Right lobe of liver (tissue), 6 donors: Measurements from ENCODE around the gene SUCNR1. TPM values are rescaled to one million over a fixed set of nuclear protein-coding genes. Genes with fewer than 3 reads are reported as not detected.

Experiments
- ATAC-seq, 4 donors: fragments of 200-7000 bp; cut with Tn5 transposase; one replicate each; pipeline ENCODE4 v1.9.1; 2020; ENCODE audit warnings: mild to moderate bottlenecking in 4 of 4, moderate library complexity in 4 of 4
- DNase-seq, 3 donors: peaks; one replicate each; pipeline ENCODE4 v3.0.0-alpha.2; 2020
- H3K27ac ChIP-seq, 3 donors: fragments of 200-600 bp; one replicate each; pipeline ENCODE4 v1.8.0; 2022
- H3K27me3 ChIP-seq, 2 donors: fragments of 200-600 bp; one replicate each; pipeline ENCODE4 v1.8.0; 2022
- H3K36me3 ChIP-seq, 4 donors: fragments of 200-600 bp; sonication (generic) in 1 of 4; one replicate each; pipeline versions ENCODE4 v1.5.1 to v1.8.0; 2017 to 2022; ENCODE audit warnings: control low read depth in 1 of 4
- H3K4me1 ChIP-seq, 4 donors: fragments of 200-600 bp; sonication (generic) in 1 of 4; one replicate each; pipeline versions ENCODE4 v1.5.1 to v1.8.0; 2017 to 2022; ENCODE audit warnings: control low read depth in 1 of 4
- H3K4me3 ChIP-seq, 3 donors: fragments of 200-600 bp; one replicate each; pipeline ENCODE4 v1.8.0; 2022
- H3K9me3 ChIP-seq, 4 donors: fragments of 200-600 bp; sonication (generic) in 1 of 4; one replicate each; pipeline versions ENCODE4 v1.5.1 to v1.8.0; 2017 to 2022; ENCODE audit warnings: control low read depth in 1 of 4
- CTCF ChIP-seq, 4 donors: fragments of 200-600 bp in 3 of 4; fragments of 450-650 bp in 1 of 4; IDR thresholded peaks; one replicate each; pipeline versions ENCODE4 v1.5.1 to v1.8.0; 2016 to 2022; ENCODE audit warnings: antibody characterized with exemption in 4 of 4, mild to moderate bottlenecking in 2 of 4
- POLR2A ChIP-seq: fragments of 450-650 bp; IDR thresholded peaks from one replicate; pipeline ENCODE4 v1.6.1; 2017; ENCODE audit warnings: antibody characterized with exemption, mild to moderate bottlenecking
- WGBS: methylation state at CpG from one replicate; pipeline ENCODE4 v1.1.6; 2018; ENCODE audit warnings: low coverage, low lambda C conversion rate; ENCODE audit not compliant: insufficient coverage; ENCODE audit errors: missing lambda C conversion rate; 5-methylcytosine and 5-hydroxymethylcytosine counted together
- intact Hi-C, 2 donors: fragments of 100-400 bp; cut with DNase I; formaldehyde crosslinking; loops; one replicate each; pipeline versions ENCODE4 v1.11.2 to v1.14.1; 2022
- long read RNA-seq: library from polyadenylated mRNA; unstranded; transcript quantifications from one replicate; pipeline ENCODE4 v2.0.0, GENCODE V29; 2019
- total RNA-seq, 6 experiments: library from RNA; depleted of rRNA in 2 of 6; stranded (reverse); fragments of >200 nt in 2 of 6; fragmentation: NEBNext Ultra II Directional in 3 of 6; extraction: Animal tissue kit (Norgen Biotek cat#: 25700) in 3 of 6; gene quantifications; one replicate each; pipeline versions ENCODE4 v1.1.0 to v1.2.4, GENCODE V29; 2016 to 2023
- donor health status: DM: no; HTN: yes; CAD: no.
- donor health status: DM: no; HTN: no; CAD: no.
- donor health status: DM: no; HTN: no; CAD: no.
- donor health status: DM: no; HTN: yes; CAD: no.
- donor health status: DM: no; HTN: yes; CAD: no.

The SUCNR1 gene
- 1 to 10 TPM; 1.7 to 3.2 (median 2.4) TPM for total RNA-seq
- long read RNA-seq = 0 reads

GRCh38 chr3:151873398-151873797 is at the start of gene SUCNR1:
Gene SUCNR1, plus strand, starts transcription at chr3:151873643. Its CDS starts 6,250 bp downstream, at chr3:151879893.
- peak; percentile 14 for TF ChIP-seq POLR2A
- no peak for TF ChIP-seq CTCF (IDR thresholded peaks at IDR 0.05)
- ATAC-seq (peak in 3 of 4 donors; percentile 15 to 28 (median 24)), DNase-seq (no peak)
- Histone ChIP-seq H3K9me3 (no peaks in the 10 kb centered on the region), H3K27ac (no peak within 1 kb of the TSS), H3K36me3 (no peaks in the 10 kb centered on the region), H3K4me3 (no peak within 1 kb of the TSS), H3K27me3 (no peaks in the 10 kb centered on the region), H3K4me1 (no peaks in the 10 kb centered on the region)
- intact Hi-C loops = no loop called here

- Histone ChIP-seq H3K4me1 (no peaks in the 10 kb centered on the region), H3K4me3 (no peak overlapping the region), H3K9me3 (no peaks in the 10 kb centered on the region), H3K27me3 (no peaks in the 10 kb centered on the region), H3K27ac (no peak overlapping the region), H3K36me3 (peaks cover 0 to 6% (median 5%) of the 10 kb centered on the region in 4 donors)
- no peak for TF ChIP-seq POLR2A
- no peak for TF ChIP-seq CTCF (IDR thresholded peaks at IDR 0.05)
- no peak for DNase-seq
- 85% methylated on average over 3 of the region's 3 CpGs for WGBS
- no peak for ATAC-seq
- intact Hi-C loops = no loop called here
These were observed 45.6 kb upstream of the SUCNR1 start for GRCh38 chr3:151827816-151828215.

- intact Hi-C loops = no loop called here
- no peak for TF ChIP-seq CTCF (IDR thresholded peaks at IDR 0.05)
- no peak for TF ChIP-seq POLR2A
- Histone ChIP-seq H3K27me3 (no peaks in the 10 kb centered on the region), H3K9me3 (no peaks in the 10 kb centered on the region), H3K4me1 (peaks cover 0 to 7% (median 5%) of the 10 kb centered on the region in 4 donors), H3K27ac (no peak overlapping the region), H3K36me3 (no peaks in the 10 kb centered on the region), H3K4me3 (no peak overlapping the region)
- DNase-seq (no peak), ATAC-seq (no peak)
- WGBS = 77% methylated on average over 5 of the region's 5 CpGs
These were observed 37.5 kb upstream of the SUCNR1 start for GRCh38 chr3:151835751-151836525.

GRCh38 chr3:151837057-151837456 is 36.4 kb upstream of the SUCNR1 start:
- H3K27ac ChIP-seq = no peak overlapping the region
- 43% methylated on average over 4 of the region's 4 CpGs for WGBS

GRCh38 chr3:151838574-151839312 is 34.7 kb upstream of the SUCNR1 start:
- H3K4me3 ChIP-seq = peak overlapping the region; percentile 27 to 35 (median 32)
- ATAC-seq (peak; percentile 87 to 93 (median 90)), DNase-seq (peak in 1 of 3 donors; percentile 59)
- H3K27me3 ChIP-seq = no peaks in the 10 kb centered on the region
- intact Hi-C loops = no loop called here
- no peaks in the 10 kb centered on the region for H3K9me3 ChIP-seq
- no peaks in the 10 kb centered on the region for H3K36me3 ChIP-seq
- peak; percentile 86 to 88 (median 86) for TF ChIP-seq CTCF (IDR thresholded peaks at IDR 0.05)
- TF ChIP-seq POLR2A = no peak
- peaks cover 0 to 19% (median 5%) of the 10 kb centered on the region in 4 donors for H3K4me1 ChIP-seq
- H3K27ac ChIP-seq = no peak overlapping the region
- WGBS = 31% methylated on average over 19 of the region's 19 CpGs

More at GRCh38 chr3:151837057-151837456, 36.4 kb upstream of the SUCNR1 start:
- TF ChIP-seq POLR2A = no peak
- ATAC-seq (peak in 2 of 4 donors; percentile 19 to 36), DNase-seq (no peak)
- Histone ChIP-seq H3K4me3 (no peak overlapping the region), H3K36me3 (no peaks in the 10 kb centered on the region), H3K9me3 (no peaks in the 10 kb centered on the region), H3K27me3 (no peaks in the 10 kb centered on the region), H3K4me1 (peaks cover 0 to 7% (median 5%) of the 10 kb centered on the region in 4 donors)
- intact Hi-C loops = no loop called here
